GM21360 (cell line): ENCODE data around the gene SETDB1.

Experiments used
- ATAC-seq: cut with Tn5 transposase; IDR thresholded peaks from one replicate; pipeline ENCODE4 v1.9.1; 2021; ENCODE audit warnings: mild to moderate bottlenecking, moderate library complexity; ENCODE audit not compliant: unreplicated experiment

SETDB1 gene

GRCh38 chr1:150973836-150974579 is 47.8 kb downstream of the SETDB1 start:
- ATAC-seq, result peak; percentile 31

DNA sequence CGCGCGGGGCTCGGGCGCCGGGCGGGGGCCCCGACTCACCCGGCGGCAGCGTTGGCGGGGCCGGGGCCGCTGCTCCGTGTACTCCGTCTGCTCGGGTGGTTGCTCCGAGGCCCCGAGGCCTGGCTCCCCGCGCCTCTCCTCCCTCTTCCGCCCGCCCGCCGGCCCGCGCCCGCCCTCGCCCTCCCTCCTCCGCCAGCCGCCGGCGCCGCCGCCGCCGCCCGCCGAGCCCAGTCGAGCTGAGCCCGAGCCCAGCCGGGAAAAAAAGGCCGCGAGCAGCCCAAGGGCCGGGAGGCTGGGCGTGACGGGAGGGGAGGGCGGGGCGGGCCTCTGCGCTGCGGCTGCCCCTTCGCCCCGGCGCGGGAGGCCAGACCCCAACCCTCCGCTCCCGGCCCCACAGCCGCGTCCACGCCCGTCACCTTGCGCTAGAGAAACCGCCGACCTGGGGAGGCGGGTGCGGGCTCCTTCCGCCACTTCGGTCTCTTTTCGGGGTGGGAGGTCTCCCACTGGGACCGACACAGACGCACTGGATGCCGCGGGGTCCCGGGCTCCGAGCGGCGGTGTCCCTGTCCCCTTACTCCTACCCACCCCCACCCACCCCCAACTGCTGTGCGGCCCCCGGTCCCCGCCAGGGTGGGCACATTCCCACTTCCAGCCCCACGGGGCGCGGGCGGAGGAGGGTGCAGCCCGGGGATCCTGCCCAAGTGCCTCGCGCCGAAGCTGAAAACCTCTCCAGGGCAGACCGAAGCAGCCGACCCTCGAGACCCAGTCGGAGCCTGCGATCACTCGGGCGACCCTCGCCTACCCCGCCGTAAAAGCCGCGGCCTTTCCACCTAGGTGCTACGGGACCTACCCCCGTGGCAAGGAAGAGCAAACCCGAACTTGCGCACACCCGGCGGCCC is 48.7 kb downstream of the SETDB1 start, which contains the start of gene CERS2:
Gene CERS2, minus strand, starts transcription at position 256 of the 899 bp plus-strand sequence. CDS start 5,745 bp downstream, outside the sequence.
- peak; percentile 40 for ATAC-seq

GRCh38 chr1:150976401-150976821 is 50.2 kb downstream of the SETDB1 start:
- ATAC-seq, result no peak

DNA sequence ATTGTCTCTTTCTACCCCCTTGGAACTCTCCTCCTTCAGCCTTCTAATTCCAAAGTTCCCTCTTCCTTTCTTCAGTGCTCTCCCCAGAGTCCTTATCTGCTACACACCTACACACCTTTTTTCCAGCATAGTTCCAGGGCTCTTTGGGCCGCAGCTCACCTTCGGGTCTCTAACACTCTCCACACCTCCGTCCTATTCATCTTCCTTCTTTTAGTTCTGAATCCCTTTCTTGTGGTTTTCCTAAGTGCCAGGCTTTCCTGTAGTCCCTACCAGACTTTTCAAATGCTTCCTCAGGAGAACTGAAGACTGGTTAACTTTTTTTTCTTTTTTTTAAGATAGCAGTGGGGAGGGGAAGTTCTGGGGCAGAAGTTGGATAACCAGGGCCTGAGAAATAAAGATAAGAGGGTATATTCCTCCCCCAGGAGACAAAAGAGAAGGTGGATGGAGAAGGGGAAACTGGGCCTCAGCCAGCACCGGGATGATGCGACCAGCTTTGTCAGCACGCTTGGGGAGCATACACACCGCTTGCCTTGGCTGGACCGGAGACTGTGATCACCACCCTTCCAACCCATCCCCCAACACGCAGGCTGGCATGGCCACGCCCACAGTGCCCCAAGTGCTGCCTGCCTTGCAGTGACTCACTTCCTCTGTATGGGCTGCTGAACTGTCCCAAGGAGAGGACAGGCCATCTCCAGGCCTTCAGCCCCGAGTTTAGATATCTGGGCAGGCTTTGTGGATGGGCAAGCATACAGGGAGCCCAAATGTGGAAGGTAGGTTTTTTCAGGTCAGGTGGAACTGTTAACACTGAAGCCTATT is 50.9 kb downstream of the SETDB1 start:
- ATAC-seq, result no peak

GRCh38 chr1:150979092-150980056 is 53.2 kb downstream of the SETDB1 start:
- ATAC-seq, result peak; percentile 44

DNA sequence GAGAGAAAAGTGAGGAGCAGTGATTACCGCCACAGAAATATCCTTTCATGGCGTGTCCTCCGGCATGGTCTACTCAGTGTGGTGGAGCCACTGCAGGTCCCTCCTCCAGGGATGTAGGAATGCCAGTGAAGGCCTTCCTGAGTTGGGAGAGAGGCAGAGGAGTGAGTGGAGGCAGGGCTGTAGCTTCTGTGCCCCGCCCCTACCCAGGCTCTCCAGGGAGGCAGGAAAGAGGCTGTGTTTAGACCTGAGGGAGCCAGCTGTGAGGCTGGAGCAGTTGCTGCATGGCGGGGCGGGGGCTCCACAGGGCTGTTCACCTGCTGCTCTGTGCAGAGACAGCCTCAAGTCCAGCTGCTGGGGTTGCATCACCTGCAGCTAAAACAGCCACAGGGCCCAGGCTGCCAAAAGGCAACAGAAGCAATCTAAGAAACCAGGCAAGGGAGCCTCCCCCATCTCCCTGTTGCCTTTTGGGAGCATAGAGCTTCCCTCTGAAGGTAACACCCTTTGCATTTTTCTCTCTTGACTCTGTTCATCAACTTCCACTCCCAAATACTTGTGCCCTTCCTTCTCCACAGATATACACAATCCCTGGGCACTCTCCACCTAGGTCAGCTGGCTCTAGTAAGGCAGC is 55.1 kb downstream of the SETDB1 start:
- no peak for ATAC-seq

GRCh38 chr1:150981805-150982712 is 55.9 kb downstream of the SETDB1 start, which contains the start of gene ANXA9:
ANXA9 (plus strand) TSS chr1:150982292; CDS start chr1:150983106, 814 bp downstream.
- ATAC-seq, result no peak

DNA sequence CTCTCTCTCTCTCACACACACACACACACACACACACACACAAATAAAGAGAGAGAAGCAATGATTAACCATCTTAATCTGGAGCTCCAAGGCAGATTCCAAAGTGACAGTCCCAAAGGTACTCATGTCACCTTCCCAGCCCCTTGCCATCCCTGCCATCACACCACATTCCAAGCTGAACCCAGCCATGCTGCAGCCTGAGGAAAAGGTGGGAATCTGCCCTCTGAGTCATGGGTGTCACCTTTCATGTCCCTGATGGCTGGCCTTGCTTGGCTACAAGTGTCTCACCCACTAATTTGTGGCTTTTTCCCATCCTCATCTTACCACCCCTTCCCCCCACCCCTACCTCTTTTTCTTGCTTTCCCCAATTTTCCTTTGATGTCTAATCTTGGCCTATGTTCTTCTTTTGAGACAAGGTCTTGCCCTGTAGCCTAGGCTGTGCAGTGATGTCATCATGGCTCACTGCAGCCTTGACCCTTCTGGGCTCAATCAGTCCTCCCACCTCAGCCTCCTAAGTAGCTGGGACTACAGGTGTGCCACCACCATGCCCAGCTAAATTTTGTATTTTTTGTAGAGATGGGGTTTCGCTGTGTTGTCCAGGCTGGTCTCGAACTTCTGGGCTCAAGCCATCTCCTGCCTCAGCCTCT is 59.1 kb downstream of the SETDB1 start:
- ATAC-seq, result no peak

DNA sequence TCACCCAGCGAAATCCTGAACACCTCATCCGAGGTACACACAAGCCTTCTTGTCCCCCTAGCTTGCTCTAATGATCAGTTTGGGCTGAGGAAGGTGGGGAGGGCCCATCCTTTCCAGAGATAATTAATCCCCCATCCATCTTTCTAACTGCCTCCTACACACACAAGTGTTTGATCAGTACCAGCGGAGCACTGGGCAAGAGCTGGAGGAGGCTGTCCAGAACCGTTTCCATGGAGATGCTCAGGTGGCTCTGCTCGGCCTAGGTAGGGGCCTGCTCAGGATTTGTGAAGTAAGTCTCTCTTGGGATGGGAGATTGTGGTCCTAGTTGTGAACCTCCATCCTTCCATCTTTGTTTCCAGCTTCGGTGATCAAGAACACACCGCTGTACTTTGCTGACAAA is 61.8 kb downstream of the SETDB1 start:
- ATAC-seq, result no peak

- no peak for ATAC-seq
These were observed 66.5 kb downstream of the SETDB1 start for GRCh38 chr1:150992626-150993025.

DNA sequence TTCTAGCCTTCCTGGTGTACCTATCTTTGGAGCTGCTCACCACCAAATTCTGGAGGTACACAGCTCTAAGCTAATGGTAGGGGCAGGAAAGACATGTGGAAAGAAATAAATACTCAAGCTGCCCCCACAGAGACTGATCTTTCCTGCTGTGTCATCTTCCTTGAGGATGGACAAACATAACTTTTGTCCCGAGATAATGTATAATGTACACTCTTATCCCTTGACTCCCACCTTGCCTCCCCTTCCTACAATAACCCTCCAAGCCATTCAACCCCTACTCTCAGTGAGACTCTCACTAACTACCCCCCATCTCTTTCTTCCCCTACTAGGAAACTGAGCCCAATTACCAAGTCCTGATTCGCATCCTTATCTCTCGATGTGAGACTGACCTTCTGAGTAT is 68.1 kb downstream of the SETDB1 start:
- ATAC-seq, result no peak

DNA sequence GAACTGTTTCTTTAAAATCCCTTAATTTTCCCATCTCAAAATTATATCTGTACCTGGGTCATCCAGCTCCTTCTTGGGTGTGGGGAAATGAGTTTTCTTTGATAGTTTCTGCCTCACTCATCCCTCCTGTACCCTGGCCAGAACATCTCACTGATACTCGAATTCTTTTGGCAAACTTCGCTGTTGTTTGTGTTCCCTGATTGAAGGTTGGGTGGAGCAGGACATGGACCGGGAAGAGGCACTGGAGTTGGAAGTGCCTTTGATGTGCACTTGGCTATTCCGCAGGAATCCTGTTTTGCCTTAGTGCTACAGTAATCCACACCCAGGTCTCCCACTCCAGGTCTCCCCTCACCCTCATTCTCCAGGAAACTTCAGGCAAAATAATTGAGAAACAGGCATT is 69.3 kb downstream of the SETDB1 start:
- ATAC-seq, result no peak

GRCh38 chr1:150995896-150996295 is 69.7 kb downstream of the SETDB1 start:
- ATAC-seq, result no peak

DNA sequence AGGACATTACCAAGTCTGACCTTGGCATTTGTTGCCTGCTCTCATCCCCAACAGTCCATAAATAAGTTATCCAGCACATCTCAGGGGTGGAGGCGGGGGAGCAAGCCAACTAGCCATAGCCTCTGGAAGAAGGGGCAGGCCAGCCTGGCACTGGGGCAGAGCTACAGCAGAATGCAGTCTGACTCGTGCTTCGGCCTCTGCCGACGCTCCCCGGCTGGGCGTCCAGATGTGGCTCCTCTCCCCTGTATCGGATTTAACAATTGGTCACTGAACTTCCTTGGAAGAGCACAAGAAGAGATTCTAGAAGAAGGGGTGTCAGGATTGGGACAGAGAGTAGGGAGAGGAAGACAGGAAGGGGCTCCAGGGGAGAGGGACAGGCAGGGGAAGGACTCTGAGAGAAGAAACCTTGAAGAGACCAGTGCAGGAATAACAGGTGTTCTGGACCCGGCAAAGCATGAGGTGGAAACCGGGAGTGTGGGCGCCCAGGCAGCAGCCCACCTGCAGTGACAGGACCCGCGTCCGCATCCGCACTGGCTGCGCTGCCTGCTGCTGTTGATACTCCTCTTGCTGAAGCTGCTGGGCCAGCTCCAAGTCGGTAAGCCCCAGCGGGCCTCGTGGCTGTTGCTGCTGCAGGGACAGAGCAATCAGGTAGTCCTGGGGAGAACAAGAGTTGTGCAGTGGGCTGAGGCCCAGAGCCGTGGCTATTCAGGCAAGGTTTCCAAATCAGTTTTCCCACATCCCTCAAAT is 71.1 kb downstream of the SETDB1 start:
- no peak for ATAC-seq

DNA sequence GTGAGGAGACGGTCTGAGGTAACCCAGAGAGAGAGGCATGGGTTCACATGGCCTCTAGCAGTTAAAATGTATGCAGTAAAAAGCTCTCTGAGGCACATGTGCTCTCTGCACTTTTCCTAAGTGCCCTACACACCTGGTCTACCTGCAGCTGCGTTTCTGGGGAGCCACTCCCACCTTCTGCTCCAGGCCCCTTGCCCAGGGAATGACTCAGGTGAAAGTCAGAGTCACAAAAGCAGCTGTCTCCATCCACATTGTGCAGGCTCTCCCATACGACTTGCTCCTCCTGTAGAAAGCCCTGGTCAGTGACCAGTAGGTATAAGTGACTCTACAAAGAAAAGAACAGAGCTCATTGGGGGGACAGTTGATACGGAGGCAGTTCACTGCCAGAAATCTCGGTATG is 71.8 kb downstream of the SETDB1 start:
- no peak for ATAC-seq

GRCh38 chr1:150999051-150999674 is 73.0 kb downstream of the SETDB1 start:
- no peak for ATAC-seq

- ATAC-seq, result no peak
These were observed 73.8 kb downstream of the SETDB1 start for GRCh38 chr1:150999926-151000325.
